GM21825 (cell line): Measurements from ENCODE around the gene JAKMIP3.

Experiments used
- ATAC-seq: cut with Tn5 transposase; IDR thresholded peaks from one replicate; pipeline ENCODE4 v1.9.1; 2021; ENCODE audit warnings: mild to moderate bottlenecking, moderate library complexity; ENCODE audit not compliant: unreplicated experiment

JAKMIP3 gene

GRCh38 chr10:132065491-132066105 lies at the start of gene JAKMIP3:
JAKMIP3 (plus strand) TSS chr10:132065946; CDS start chr10:132104809, 38,863 bp downstream.
- ATAC-seq: no peak

- ATAC-seq: no peak
Measured at GRCh38 chr10:132016514-132016913, 49.2 kb upstream of the JAKMIP3 start.

GRCh38 chr10:132018446-132018845 lies 47.3 kb upstream of the JAKMIP3 start:
- ATAC-seq: no peak

GRCh38 chr10:132019366-132019765 lies 46.4 kb upstream of the JAKMIP3 start:
- ATAC-seq: no peak

- no peak for ATAC-seq
Measured at GRCh38 chr10:132020456-132020855, 45.3 kb upstream of the JAKMIP3 start.

GRCh38 chr10:132021046-132021445 lies 44.7 kb upstream of the JAKMIP3 start:
- ATAC-seq: no peak

- no peak for ATAC-seq
Measured at GRCh38 chr10:132021504-132022143, 44.1 kb upstream of the JAKMIP3 start.

GRCh38 chr10:132022241-132022640 lies 43.5 kb upstream of the JAKMIP3 start:
- ATAC-seq: no peak

GRCh38 chr10:132023092-132023811 lies 42.5 kb upstream of the JAKMIP3 start:
- ATAC-seq: no peak

- no peak for ATAC-seq
Measured at GRCh38 chr10:132027423-132027983, 38.2 kb upstream of the JAKMIP3 start.

GRCh38 chr10:132028706-132029105 lies 37.0 kb upstream of the JAKMIP3 start:
- no peak for ATAC-seq

GRCh38 chr10:132030898-132031463 lies 34.8 kb upstream of the JAKMIP3 start:
- ATAC-seq: no peak

GRCh38 chr10:132033632-132034031 lies 32.1 kb upstream of the JAKMIP3 start:
- ATAC-seq: no peak

GRCh38 chr10:132035476-132035875 lies 30.3 kb upstream of the JAKMIP3 start:
- no peak for ATAC-seq

- ATAC-seq: no peak
Measured at GRCh38 chr10:132036153-132036886, 29.4 kb upstream of the JAKMIP3 start.

GRCh38 chr10:132036887-132037675 lies 28.7 kb upstream of the JAKMIP3 start:
- ATAC-seq: no peak

GRCh38 chr10:132037676-132037975 lies 28.1 kb upstream of the JAKMIP3 start:
- no peak for ATAC-seq

GRCh38 chr10:132039371-132039770 lies 26.4 kb upstream of the JAKMIP3 start:
- no peak for ATAC-seq

GRCh38 chr10:132040046-132040445 lies 25.7 kb upstream of the JAKMIP3 start:
- ATAC-seq: no peak

- ATAC-seq: no peak
Measured at GRCh38 chr10:132041340-132041739, 24.4 kb upstream of the JAKMIP3 start.
